Activated T-cell treated with anti-CD3 and anti-CD28 coated beads for 24 hours (primary cell): Measurements from ENCODE around the gene DNAJC5.
"Not testable (repeated sequence)": the region's sequence is repeated elsewhere in the genome, so short reads cannot be mapped to it uniquely, and the experiment has no call there.

Source experiments
- DNase-seq: peaks from one replicate; pipeline ENCODE4 v3.0.0-alpha.2; 2020; ENCODE audit warnings: low read depth

The DNAJC5 gene

GRCh38 chr20:63955827-63956663 is 61.1 kb downstream of the DNAJC5 start, which contains the start of gene UCKL1:
UCKL1 (minus strand) TSS chr20:63956416; CDS start chr20:63956372, 44 bp downstream.
- peak; percentile 81 for DNase-seq

GRCh38 chr20:63956664-63957003 is 61.7 kb downstream of the DNAJC5 start:
- DNase-seq, result no peak

GRCh38 chr20:63957004-63957689 is 62.2 kb downstream of the DNAJC5 start:
- DNase-seq, result peak; percentile 66

- no peak for DNase-seq
Measured at GRCh38 chr20:63957690-63958441, 62.9 kb downstream of the DNAJC5 start.

GRCh38 chr20:63958471-63958870 is 63.5 kb downstream of the DNAJC5 start:
- no peak for DNase-seq

GRCh38 chr20:63958964-63959698 is 64.2 kb downstream of the DNAJC5 start:
- no peak for DNase-seq

- DNase-seq, result no peak
Measured at GRCh38 chr20:63959699-63960075, 64.8 kb downstream of the DNAJC5 start.

- not testable (repeated sequence) for DNase-seq
Measured at GRCh38 chr20:63960654-63961621, 66.0 kb downstream of the DNAJC5 start.

- DNase-seq, result no peak
Measured at GRCh38 chr20:63961664-63962425, 66.9 kb downstream of the DNAJC5 start.

GRCh38 chr20:63962426-63963347 is 67.8 kb downstream of the DNAJC5 start:
- DNase-seq, result no peak

- no peak for DNase-seq
Measured at GRCh38 chr20:63963348-63963741, 68.4 kb downstream of the DNAJC5 start.

GRCh38 chr20:63963784-63964301 is 68.9 kb downstream of the DNAJC5 start:
- no peak for DNase-seq

GRCh38 chr20:63964412-63964811 is 69.5 kb downstream of the DNAJC5 start:
- DNase-seq, result no peak

GRCh38 chr20:63966172-63966943 is 71.4 kb downstream of the DNAJC5 start:
- DNase-seq, result no peak

- no peak for DNase-seq
Measured at GRCh38 chr20:63966944-63967322, 72.0 kb downstream of the DNAJC5 start.

- DNase-seq, result no peak
Measured at GRCh38 chr20:63967330-63968135, 72.6 kb downstream of the DNAJC5 start.
